Sigmoid colon (tissue), 3 donors: ENCODE results near the gene ACTR3.

Source experiments
- POLR2A ChIP-seq, 2 donors: fragments of 450-650 bp; IDR thresholded peaks; one replicate each; pipeline ENCODE4 v1.6.1; 2016; ENCODE audit warnings: antibody characterized with exemption in 2 of 2, mild to moderate bottlenecking in 2 of 2, moderate library complexity in 2 of 2
- TF ChIP-seq, protein P1 (sequence below), 4 experiments: fragments of 450-650 bp in 3 of 4; fragments of 200-600 bp in 1 of 4; IDR thresholded peaks; one replicate each; pipeline ENCODE4 v1.5.1; 2016 to 2019; ENCODE audit warnings: antibody characterized with exemption in 4 of 4, mild to moderate bottlenecking in 3 of 4, moderate library complexity in 2 of 4

DNA sequence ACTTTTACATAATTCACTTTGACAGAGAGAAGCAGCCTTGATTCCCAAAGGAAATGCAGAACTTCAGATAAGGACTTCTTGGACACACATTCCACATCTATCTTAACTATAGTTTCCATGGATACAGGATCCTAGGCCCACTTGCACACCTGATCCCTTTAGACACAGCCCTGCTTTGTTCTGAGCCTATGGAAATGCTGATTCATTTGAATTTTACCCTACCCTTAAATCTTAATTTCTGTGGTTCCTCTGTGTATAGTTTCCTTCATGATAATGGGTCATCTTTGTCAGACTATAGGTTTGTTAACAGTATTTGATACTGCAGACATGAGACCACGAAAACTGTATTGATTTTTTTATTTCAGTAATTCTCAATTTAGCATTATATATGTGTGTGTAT is 77.4 kb downstream of the ACTR3 start:
- TF ChIP-seq, protein P1, sequence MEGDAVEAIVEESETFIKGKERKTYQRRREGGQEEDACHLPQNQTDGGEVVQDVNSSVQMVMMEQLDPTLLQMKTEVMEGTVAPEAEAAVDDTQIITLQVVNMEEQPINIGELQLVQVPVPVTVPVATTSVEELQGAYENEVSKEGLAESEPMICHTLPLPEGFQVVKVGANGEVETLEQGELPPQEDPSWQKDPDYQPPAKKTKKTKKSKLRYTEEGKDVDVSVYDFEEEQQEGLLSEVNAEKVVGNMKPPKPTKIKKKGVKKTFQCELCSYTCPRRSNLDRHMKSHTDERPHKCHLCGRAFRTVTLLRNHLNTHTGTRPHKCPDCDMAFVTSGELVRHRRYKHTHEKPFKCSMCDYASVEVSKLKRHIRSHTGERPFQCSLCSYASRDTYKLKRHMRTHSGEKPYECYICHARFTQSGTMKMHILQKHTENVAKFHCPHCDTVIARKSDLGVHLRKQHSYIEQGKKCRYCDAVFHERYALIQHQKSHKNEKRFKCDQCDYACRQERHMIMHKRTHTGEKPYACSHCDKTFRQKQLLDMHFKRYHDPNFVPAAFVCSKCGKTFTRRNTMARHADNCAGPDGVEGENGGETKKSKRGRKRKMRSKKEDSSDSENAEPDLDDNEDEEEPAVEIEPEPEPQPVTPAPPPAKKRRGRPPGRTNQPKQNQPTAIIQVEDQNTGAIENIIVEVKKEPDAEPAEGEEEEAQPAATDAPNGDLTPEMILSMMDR (IDR thresholded peaks at IDR 0.05): no peak
- TF ChIP-seq POLR2A (IDR thresholded peaks at IDR 0.05): no peak
